Activated T-helper 17 cell treated with anti-CD3 and anti-CD28 coated beads, Interleukin-2, amount 50 U/mL, for 72 hours (primary cell): ENCODE results near the gene NFKBIB. TPM values are rescaled to one million over a fixed set of nuclear protein-coding genes. Genes with fewer than 3 reads are reported as not detected.
A peak's percentile ranks its signal among the peaks of the same experiment; 100 is the strongest.
"Not testable (repeated sequence)": the region's sequence is repeated elsewhere in the genome, so short reads cannot be mapped to it uniquely, and the experiment has no call there.

Source experiments
- ATAC-seq: fragments of 150-1000 bp; cut with Tn5 transposase; replicated peaks from 2 replicates; pipeline ENCODE4 v1.10.0; 2021; ENCODE audit warnings: mild to moderate bottlenecking, moderate library complexity
- H3K27ac Mint-ChIP-seq: one replicate; pipeline ENCODE4 v1.8.0; 2022; ENCODE audit warnings: mixed read lengths
- H3K27me3 Mint-ChIP-seq: one replicate; pipeline ENCODE4 v1.8.0; 2022; ENCODE audit warnings: mixed read lengths
- H3K36me3 Mint-ChIP-seq: one replicate; pipeline ENCODE4 v1.8.0; 2022; ENCODE audit warnings: low read depth, mild to moderate bottlenecking, mixed read lengths
- H3K4me1 Mint-ChIP-seq: one replicate; pipeline ENCODE4 v1.8.0; 2022; ENCODE audit warnings: mixed read lengths
- H3K4me3 Mint-ChIP-seq: one replicate; pipeline ENCODE4 v1.8.0; 2022; ENCODE audit warnings: mild to moderate bottlenecking, mixed read lengths
- H3K9me3 Mint-ChIP-seq: one replicate; pipeline ENCODE4 v1.8.0; 2022; ENCODE audit warnings: mixed read lengths
- total RNA-seq, 2 donors: library from RNA; stranded (reverse); gene quantifications; one replicate each; pipeline ENCODE4 v1.2.3, GENCODE V29; 2022

NFKBIB gene
- total RNA-seq, 2 donors from 2014 or later = 41.2 to 68.7 TPM

DNA sequence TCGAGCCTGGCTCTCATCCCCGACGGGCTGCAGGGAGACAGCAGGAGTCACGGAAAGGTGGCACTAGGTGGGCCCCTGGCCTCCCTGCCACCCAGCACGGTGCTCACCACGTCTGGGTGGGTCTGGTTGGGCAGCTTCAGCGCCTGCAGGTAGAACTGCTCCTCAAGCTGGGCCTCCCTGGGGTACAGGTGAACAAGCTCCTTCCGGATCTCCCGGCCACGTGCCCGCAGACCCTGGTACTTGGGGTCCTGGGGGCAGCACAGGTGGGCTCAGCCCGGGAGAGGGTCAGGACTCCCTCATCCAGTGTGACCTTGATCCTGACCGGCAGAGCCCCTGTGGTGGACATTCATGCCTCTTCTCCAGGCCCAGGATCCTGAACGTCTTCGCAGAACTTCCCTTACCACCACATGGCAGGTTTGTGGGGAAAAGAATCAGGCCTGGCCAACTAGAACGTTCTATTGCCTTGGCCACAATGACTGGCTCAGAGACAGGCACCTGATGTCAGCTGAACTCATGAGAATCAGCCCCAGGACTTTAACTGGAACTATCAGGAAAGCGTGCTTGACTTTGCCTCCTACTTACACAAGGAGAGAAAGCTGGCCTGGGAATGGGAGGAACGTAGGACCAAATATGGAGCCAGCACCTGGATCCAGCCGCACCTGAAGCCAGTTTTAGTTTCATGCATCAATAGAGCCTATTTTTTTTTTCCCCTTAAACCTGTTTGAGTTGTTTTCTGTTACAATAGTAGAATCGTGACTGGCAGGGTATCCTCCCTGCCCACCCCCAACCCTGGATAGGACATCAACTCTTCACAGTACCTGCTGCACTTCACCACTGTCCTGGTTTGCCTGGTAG lies 21.9 kb downstream of the NFKBIB start:
- H3K4me3 Mint-ChIP-seq = no peak overlapping the region
- no peak for ATAC-seq

DNA sequence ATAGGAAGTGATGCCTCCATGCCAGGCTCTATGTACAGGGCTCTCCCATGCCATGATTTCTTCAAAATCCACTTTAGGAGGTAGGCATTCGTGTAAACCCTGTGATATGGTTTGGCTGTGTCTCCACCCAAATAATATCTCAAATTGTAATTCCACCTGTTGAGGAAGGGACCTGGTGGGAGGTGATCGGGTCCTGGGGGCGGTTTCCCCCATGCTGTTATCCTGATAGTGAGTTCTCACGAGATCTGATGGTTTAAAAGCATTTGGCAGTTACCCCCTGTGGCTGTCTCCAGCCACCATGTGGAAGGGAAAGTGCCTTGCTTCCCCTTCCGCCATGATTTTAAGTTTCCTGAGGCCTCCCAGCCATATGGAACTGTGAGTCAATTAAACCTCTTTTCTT lies 22.7 kb downstream of the NFKBIB start:
- Mint-ChIP-seq H3K9me3 (no peaks in the 10 kb centered on the region), H3K4me3 (no peak overlapping the region), H3K27ac (no peak overlapping the region), H3K36me3 (peaks cover 29% of the 10 kb centered on the region), H3K27me3 (no peaks in the 10 kb centered on the region), H3K4me1 (no peaks in the 10 kb centered on the region)
- ATAC-seq = no peak

More for the DNA sequence above, 21.9 kb downstream of the NFKBIB start:
- Mint-ChIP-seq H3K27me3 (no peaks in the 10 kb centered on the region), H3K36me3 (peaks cover 29% of the 10 kb centered on the region), H3K4me1 (no peaks in the 10 kb centered on the region), H3K9me3 (no peaks in the 10 kb centered on the region), H3K27ac (no peak overlapping the region)

DNA sequence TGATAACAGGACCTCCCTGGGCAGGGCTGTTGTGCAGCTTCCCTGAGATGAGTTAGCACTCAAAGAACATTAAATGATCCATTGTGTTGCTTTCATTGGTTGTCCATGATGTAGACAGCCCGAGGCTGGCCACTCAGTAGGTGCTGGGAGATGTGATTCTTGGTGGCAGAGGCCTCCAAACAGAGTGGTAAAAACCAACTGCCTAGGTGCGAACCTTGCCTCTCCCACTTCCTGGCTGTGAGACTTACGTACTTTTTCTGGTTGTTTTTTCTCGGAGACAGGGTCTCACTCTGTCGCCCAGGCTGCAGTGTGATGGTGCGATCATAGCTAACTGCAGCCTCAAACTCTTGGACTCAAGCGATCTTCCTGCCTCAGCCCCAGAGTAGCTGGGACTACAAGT lies 24.6 kb downstream of the NFKBIB start:
- Mint-ChIP-seq H3K27me3 (no peaks in the 10 kb centered on the region), H3K4me1 (peaks cover 5% of the 10 kb centered on the region), H3K4me3 (no peak overlapping the region), H3K36me3 (peaks cover 34% of the 10 kb centered on the region), H3K27ac (no peak overlapping the region), H3K9me3 (no peaks in the 10 kb centered on the region)
- ATAC-seq = no peak

DNA sequence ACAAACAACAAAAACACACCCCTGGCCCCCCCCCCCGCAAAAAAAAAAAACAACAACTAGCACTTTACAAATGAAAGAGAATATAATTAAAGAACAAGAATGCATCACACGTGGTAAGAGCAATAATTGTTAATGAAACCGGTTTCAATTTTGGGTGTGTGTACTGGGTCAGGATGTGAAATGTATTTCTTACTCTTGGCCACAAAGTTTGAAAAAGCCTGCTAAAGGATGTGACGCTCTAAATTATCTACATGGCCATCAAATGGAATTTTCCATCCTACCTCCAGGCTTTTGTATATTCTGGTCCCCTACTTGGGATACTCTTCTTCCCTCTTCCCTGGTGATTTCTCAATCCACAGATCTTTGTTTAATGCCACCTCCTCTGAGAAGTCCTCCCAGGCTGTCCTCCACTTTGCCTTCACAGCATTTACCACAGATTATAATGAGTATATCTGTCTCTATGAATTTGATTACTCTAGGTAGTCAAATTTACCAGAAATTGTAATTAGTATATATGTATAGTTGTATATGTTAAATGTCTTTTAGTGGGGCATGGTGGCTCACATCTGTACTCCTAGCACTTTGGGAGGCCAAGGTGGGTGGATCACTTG lies 28.7 kb downstream of the NFKBIB start:
- Mint-ChIP-seq H3K9me3 (no peaks in the 10 kb centered on the region), H3K4me1 (peaks cover 11% of the 10 kb centered on the region), H3K27me3 (no peaks in the 10 kb centered on the region), H3K27ac (peak overlapping the region; percentile 99), H3K36me3 (peaks cover 56% of the 10 kb centered on the region), H3K4me3 (peak overlapping the region; percentile 100)
- ATAC-seq = no peak

DNA sequence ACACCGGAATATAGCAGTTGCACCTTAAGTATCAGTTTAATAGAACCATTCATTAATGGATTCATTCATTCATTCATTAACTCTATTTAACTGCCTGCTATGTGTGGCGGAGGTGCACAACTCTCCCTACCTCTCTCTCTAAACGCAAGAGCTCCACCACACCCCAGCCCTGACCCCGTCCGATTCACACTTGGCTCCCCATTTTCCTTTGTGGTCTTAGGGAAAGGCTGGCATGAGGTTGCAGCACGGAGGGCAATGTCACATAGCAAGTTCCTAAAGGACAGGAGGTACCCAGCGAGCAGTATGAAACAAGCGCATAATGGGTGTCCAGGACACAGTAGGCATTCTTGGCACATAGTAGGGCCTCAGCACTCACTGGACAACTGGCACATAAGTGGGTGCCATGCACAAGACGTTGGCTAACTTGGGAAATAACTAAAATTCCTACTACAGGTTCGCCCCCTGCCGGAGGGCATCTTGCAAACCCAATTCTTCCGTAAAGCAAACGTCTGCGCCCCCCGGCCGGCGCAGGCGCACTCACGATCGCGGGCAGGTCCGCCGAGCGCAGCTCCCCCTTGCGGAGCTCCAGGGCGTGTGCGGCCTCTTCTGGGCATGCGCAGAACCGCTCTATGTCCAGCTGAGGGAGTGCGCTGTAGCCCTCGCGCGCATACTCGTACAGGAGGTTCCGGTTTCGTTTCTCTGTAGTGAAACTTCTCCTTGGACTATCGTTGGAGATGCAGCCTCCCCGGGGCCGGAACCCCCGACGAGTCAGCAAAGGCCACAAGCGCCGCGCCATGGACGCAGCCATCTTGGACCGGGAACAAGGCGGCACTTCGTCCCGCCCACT lies 30.4 kb downstream of the NFKBIB start, which contains the start of gene SARS2:
Gene SARS2 (minus strand): TSS at position 835 of the 847 bp plus-strand sequence. CDS start 27 bp downstream, at position 808.
- Mint-ChIP-seq H3K27ac (peak within 1 kb of the TSS; percentile 99), H3K4me1 (peaks cover 11% of the 10 kb centered on the region), H3K4me3 (peak within 1 kb of the TSS; percentile 100), H3K27me3 (no peaks in the 10 kb centered on the region), H3K9me3 (no peaks in the 10 kb centered on the region), H3K36me3 (peaks cover 60% of the 10 kb centered on the region)
- peak; percentile 67 for ATAC-seq

DNA sequence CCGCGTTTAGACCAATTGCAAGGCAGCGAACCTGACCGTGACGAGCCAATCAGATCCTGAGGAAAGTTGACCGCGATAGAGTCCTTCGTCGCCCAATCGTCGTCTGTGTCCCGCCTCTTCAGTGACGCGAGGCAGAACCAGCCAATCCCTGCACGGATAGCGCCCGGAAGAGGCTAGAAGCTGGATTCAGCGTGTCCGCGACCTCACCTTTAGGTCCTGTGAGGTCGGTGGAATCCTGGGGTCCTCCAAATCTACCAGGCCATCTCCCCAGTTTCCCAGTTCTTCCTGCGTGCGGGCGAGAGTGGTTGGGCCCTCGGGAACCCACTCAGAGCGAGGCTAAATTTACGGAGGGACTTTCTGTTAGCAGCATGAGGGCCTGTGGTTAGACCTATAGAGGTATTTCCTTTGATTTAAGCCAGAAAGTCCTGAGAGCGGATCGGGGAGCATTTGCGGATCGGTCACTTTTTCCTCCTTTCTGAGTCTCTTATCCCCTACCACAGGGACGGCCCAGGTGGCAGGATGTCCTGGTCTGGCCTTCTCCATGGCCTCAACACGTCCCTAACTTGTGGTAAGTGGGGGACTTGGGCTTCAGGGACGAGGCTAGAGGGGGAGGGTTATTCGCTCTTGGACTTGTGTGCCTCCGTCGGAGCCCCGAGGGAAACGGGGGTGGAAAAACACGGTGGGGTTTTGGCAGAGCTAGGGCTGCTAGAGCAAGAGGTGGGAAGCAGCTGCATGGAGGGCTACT lies 31.2 kb downstream of the NFKBIB start, which contains the start of gene MRPS12:
Gene MRPS12 (plus strand): TSS at position 169 of the 745 bp plus-strand sequence. CDS start 351 bp downstream, at position 520.
- ATAC-seq = peak; percentile 98
- Mint-ChIP-seq H3K27ac (peak within 1 kb of the TSS; percentile 99), H3K4me1 (peaks cover 11% of the 10 kb centered on the region), H3K36me3 (peaks cover 52% of the 10 kb centered on the region), H3K27me3 (no peaks in the 10 kb centered on the region), H3K9me3 (no peaks in the 10 kb centered on the region), H3K4me3 (peak within 1 kb of the TSS; percentile 100)

DNA sequence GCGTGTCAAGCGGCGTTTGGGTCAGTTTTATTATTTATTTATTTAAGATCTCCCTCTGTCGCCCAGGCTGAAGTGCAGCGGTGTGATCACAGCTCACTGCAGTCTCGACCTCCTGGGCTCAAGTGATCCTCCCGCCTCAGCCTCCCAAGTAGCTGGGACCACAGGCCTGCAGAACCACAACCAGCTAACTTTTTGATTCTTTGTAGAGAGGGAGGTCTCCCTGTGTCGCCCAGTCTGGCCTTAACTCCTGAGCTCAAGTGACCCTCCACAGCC lies 31.7 kb downstream of the NFKBIB start:
- peaks cover 11% of the 10 kb centered on the region for H3K4me1 Mint-ChIP-seq
- H3K27ac Mint-ChIP-seq = peak overlapping the region; percentile 99
- no peaks in the 10 kb centered on the region for H3K27me3 Mint-ChIP-seq
- H3K9me3 Mint-ChIP-seq = no peaks in the 10 kb centered on the region
- peaks cover 52% of the 10 kb centered on the region for H3K36me3 Mint-ChIP-seq
- ATAC-seq = no peak
- peak overlapping the region; percentile 100 for H3K4me3 Mint-ChIP-seq

DNA sequence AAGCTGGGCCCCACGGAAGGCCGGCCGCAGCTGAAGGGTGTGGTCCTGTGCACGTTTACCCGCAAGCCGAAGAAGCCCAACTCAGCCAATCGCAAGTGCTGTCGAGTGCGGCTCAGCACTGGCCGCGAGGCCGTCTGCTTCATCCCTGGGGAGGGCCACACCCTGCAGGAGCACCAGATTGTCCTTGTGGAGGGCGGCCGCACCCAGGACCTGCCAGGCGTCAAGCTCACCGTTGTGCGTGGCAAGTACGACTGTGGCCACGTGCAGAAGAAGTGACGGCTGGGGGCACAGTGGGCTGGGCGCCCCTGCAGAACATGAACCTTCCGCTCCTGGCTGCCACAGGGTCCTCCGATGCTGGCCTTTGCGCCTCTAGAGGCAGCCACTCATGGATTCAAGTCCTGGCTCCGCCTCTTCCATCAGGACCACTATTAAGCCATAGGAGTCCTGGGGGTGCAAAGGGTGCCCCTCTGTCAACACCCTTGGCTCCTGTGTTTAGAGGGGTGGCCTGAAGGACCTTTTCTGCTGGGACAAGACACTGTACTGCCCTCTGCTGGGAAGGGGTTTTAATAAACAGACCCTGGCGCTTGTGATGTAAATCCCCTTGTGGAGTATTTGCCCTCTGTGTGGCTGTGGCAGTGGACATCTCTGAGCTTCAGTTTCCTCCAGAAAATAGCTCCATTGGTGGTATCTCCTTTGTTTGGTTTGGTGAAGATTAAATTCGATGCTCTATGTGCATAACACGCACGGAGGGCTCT lies 32.8 kb downstream of the NFKBIB start:
- no peak overlapping the region for H3K27ac Mint-ChIP-seq
- H3K4me1 Mint-ChIP-seq = peaks cover 11% of the 10 kb centered on the region
- ATAC-seq = no peak
- H3K36me3 Mint-ChIP-seq = peaks cover 52% of the 10 kb centered on the region
- H3K27me3 Mint-ChIP-seq = no peaks in the 10 kb centered on the region
- no peaks in the 10 kb centered on the region for H3K9me3 Mint-ChIP-seq
- peak overlapping the region; percentile 100 for H3K4me3 Mint-ChIP-seq

DNA sequence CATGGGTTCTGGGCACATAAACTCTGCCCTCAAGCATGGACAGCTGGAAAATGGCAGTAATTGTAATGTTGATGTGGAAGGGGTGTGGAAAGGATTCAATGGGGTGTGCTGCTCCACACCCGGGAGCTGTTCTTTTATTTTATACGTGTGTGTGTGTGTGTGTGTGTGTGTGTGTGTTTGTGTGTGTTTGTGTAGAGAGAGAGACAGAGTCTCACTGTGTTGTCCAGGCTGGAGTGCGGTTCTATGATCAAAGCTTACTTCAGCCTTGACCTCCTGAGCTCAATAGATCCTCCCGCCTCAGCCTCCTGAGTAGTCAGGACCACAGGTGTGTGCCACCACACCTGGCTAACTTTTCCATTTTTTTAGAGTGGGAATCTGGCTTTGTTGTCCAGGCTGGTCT lies 33.8 kb downstream of the NFKBIB start:
- ATAC-seq = no peak
- Mint-ChIP-seq H3K4me3 (no peak overlapping the region), H3K4me1 (peaks cover 8% of the 10 kb centered on the region), H3K9me3 (no peaks in the 10 kb centered on the region), H3K36me3 (peaks cover 50% of the 10 kb centered on the region), H3K27me3 (no peaks in the 10 kb centered on the region), H3K27ac (no peak overlapping the region)

DNA sequence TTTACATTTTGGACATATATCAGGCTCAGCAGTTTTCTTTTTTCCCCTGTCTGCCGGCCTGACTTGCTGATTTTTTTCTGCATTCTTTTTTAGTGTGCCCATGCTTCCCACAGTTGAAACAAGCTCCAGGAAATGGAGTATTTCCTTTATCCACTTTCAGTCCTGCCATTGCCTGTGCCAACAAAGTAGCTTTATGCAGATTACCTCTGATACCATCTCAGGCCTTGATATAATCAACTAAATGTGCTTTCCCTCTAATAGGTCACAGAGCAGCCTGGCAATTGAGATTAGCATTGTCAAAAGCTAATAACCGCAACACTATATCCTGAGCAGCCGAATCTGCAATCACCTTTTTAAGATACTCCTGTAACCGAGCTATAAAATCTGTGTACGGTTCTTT lies 40.2 kb downstream of the NFKBIB start:
- Mint-ChIP-seq H3K27ac (no peak overlapping the region), H3K36me3 (peaks cover 2% of the 10 kb centered on the region), H3K9me3 (no peaks in the 10 kb centered on the region), H3K4me3 (no peak overlapping the region), H3K27me3 (no peaks in the 10 kb centered on the region), H3K4me1 (peaks cover 8% of the 10 kb centered on the region)
- no peak for ATAC-seq

DNA sequence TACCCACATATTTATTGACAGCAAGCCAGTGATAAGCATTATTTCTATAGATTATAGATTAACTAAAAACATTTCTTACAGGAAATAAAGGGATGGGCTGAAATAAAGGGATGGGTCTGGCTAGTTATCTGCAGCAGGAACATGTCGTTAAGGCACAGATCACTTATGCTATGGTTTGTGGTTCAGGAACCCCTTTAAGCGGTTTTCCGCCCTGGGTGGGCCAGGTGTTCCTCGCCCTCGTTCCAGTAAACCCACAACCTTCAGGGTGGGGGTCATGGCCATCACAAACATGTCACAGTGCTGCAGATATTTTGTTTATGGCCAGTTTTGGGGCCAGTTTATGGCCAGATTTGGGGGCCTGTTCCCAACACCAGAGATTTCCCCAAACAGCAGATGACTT lies 41.7 kb downstream of the NFKBIB start:
- H3K4me3 Mint-ChIP-seq, H3K36me3 Mint-ChIP-seq, H3K27ac Mint-ChIP-seq, H3K9me3 Mint-ChIP-seq, H3K27me3 Mint-ChIP-seq, H3K4me1 Mint-ChIP-seq, ATAC-seq: not testable (repeated sequence)

DNA sequence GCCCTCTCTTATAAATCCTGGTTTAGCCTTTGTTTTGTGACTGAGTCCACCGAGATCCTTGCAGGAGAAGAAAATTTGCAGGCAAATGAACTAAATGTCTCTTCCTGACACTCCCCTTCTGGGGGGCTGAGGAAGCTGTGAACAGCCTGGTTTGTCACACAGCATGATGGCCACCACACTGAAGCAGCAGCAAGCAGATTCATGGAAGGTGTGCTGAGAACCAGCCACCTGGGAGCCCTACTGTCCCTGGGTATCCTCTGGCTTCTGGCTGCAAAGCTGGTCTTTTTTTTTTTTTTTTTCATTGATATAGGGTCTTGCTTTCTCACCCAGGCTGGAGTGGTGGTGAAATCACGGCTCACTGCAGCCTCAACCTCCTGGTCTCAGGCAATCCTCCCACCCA lies 42.2 kb downstream of the NFKBIB start:
- Mint-ChIP-seq H3K36me3 (no peaks in the 10 kb centered on the region), H3K4me1 (peaks cover 8% of the 10 kb centered on the region), H3K9me3 (no peaks in the 10 kb centered on the region), H3K27me3 (no peaks in the 10 kb centered on the region), H3K4me3 (no peak overlapping the region), H3K27ac (no peak overlapping the region)
- no peak for ATAC-seq

DNA sequence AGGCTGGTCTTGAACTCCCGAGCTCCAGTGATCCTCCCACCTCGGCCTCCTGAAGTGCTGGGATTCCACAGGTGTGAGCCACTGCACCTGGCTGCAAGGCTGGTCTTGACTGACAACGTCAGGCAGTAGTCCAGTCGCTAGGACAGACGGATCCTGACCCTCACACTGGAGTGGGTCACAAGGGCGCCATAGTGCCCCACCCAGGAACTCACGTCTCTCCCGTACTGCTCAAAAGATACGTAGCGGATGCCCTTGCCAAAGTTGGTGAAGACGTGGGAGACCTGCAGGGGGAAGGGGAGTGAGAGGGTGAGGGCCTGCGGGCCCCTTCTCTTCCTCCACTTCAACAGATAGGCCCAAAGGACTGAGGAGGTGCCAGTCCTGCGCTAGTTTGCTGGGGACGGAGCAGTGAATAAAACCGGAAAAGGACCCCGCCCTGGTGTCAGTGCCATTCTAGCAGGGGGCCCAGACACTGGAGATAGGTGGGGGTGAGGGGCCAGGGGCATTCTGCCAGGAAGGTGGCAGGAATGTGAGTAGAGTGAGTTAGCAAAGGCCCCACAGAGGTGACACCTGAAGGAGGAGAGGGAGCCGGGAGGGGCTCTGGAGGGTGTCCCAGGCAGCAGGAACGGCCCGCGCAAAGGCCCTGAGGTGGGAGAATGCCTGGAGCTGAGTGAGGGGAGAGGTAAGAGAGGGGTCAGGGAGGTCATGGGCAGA lies 42.9 kb downstream of the NFKBIB start:
- no peak for ATAC-seq
- H3K4me1 Mint-ChIP-seq = peaks cover 8% of the 10 kb centered on the region
- H3K36me3 Mint-ChIP-seq = no peaks in the 10 kb centered on the region
- H3K9me3 Mint-ChIP-seq = no peaks in the 10 kb centered on the region
- no peak overlapping the region for H3K27ac Mint-ChIP-seq
- no peaks in the 10 kb centered on the region for H3K27me3 Mint-ChIP-seq
- H3K4me3 Mint-ChIP-seq = no peak overlapping the region
